A549 treated with CORT108297 at 1 μM for 4 hours (cell line): ENCODE measurements around the gene TMA7. TPM values are rescaled to one million over a fixed set of nuclear protein-coding genes. Genes with fewer than 3 reads are reported as not detected.

Experiments used
- total RNA-seq: library from RNA; stranded (reverse); fragments of 200-300 nt; extraction: Qiagen RNA extraction; gene quantifications from 5 replicates; pipeline ENCODE4 v1.2.3, GENCODE V29; 2022

Gene TMA7
- total RNA-seq = 266 to 389 TPM (median 282 TPM) in 5 replicates

DNA sequence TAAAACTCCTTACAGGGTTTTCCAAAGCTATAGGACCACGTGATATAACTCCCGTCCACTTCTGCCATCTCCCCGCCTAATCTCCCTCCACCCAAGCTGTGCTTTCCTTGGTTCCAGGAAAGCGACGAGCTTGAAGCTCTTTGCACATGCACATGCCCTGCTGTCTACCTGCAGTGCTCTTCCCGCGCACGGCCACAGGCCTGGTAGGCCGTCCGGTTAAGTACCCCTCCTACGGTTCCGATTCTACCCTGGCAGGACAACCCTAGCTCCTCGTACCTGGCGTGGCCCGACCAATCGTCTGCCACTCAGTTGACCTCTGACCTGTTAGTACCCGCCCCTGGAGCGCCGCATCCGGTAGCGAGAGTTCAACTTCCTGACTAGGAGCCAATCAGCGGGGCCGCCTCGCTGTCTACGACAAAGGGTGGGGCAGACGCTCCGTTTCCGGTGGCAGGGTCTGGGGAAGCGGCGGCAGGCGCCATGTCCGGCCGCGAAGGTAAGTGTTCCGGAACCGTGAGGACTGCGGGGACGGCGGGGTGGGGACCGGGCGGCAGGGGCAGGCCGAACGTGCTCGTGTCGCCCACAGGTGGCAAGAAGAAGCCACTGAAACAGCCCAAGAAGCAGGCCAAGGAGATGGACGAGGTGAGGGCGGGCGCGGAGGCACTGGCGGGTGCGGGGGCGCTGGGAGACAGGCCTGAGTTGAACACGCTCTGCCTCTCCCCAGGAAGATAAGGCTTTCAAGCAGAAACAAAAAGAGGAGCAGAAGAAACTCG, at the start of gene TMA7, which contains the start of gene CCDC51:
Gene TMA7 (plus strand): TSS at position 438 of the 770 bp plus-strand sequence. CDS start 40 bp downstream, at position 478.
Gene CCDC51 (minus strand): TSS at position 300 of the 770 bp plus-strand sequence. CDS start 4,991 bp downstream, outside the sequence.

DNA sequence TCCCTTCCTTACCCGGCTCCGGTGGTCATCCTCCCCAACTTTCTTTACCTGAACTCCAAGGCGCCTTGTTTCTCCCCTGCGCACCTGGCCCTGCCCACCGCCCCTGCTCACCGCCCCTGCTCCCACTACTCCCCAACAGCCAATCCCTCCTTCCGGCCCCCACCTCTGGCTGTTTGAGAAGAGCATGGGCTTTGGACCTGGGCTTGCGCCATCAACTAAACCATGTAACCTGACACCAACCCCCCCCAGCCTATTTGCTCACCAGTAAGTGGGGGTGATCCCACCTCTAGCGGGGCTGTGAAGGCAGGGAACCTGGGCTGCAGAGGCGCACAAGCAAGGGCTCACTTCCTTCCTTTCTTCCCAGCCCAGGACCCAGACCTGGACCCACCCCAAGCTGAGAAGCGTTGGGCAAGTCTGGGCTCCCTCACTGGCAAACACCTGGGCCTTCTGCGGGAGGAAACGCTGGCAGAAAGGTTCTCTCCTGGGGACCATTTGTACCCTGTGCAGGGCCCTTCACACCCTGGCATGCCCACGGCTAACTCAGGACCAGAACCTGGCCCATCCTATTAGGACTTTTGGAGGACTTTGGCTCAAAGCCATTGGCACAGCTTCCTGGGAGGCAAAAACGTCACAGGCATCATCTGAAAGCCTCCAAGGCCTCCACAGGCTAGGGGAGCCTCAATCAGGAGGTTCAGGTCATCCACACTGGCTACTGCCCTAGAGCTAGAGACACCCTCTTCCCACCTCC, 9.9 kb upstream of the TMA7 start, which contains the start of gene PLXNB1:
Gene PLXNB1 (minus strand): TSS at position 127 of the 748 bp plus-strand sequence. CDS start 5,475 bp downstream, outside the sequence.

DNA sequence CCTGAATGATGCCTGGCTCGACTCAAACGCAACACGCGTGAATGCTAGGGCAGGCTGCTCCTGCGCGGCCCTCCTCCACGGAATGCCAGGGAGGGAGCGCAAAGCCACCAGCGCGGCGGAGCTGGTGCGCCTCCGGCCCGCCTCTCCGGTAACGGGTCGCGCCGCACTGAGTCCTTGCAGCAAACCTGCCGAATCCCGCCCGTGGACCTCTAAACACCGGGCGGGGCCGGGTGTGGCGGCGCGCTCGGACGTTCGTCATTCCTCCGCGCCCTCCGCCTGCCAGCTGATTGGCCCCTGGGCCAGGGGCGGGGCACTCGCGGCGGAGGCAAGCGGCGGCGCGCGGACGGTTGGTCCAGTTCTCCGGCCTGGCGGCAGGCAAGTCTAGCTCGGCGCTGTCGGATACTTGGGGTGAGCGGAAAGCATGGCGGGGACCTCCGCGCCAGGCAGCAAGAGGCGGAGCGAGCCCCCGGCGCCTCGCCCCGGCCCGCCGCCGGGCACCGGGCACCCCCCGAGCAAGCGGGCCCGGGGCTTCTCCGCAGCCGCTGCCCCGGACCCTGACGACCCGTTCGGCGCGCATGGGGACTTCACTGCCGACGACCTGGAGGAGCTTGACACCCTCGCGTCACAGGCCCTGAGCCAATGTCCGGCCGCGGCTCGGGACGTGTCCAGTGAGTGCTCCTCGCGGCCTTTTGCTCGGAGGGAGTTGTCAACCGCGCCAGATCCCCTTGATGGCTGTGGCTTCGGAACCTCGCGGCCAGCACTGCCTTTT, 6.6 kb downstream of the TMA7 start, which contains the start of gene ATRIP:
Gene ATRIP (plus strand): TSS at position 313 of the 769 bp plus-strand sequence. CDS start 109 bp downstream, at position 422.

Other genes starting within 250 kb of the TMA7 start
- 0.14 TPM in 1 of 5 replicates, not detected in the others for gene CAMP, start 216.8 kb upstream of the TMA7 start, total RNA-seq
- 2.3 to 3.1 TPM (median 2.5 TPM) in 5 replicates for gene ZNF589, start 199.2 kb upstream of the TMA7 start, total RNA-seq
- gene NME6, start 138.9 kb upstream of the TMA7 start, total RNA-seq = 21.9 to 27.8 TPM (median 24.1 TPM) in 5 replicates
- not detected in 5 replicates for gene SPINK8, start 106.6 kb upstream of the TMA7 start, total RNA-seq
- not detected in 5 replicates for gene FBXW12, start 68.0 kb upstream of the TMA7 start, total RNA-seq
- 13.4 to 17.7 TPM (median 15.7 TPM) in 5 replicates for gene PLXNB1, start 10.2 kb upstream of the TMA7 start, total RNA-seq
- 25.0 to 29.1 TPM (median 27.4 TPM) in 5 replicates for gene CCDC51, start 138 bp upstream of the TMA7 start, total RNA-seq
- 8.3 to 9.6 TPM (median 9.4 TPM) in 5 replicates for gene ATRIP, start 6.5 kb downstream of the TMA7 start, total RNA-seq
- gene SHISA5, start 63.9 kb downstream of the TMA7 start, total RNA-seq = 101 to 139 TPM (median 129 TPM) in 5 replicates
- 12.6 to 17.6 TPM (median 12.8 TPM) in 5 replicates for gene PFKFB4, start 116.5 kb downstream of the TMA7 start, total RNA-seq
- 6.9 to 11.3 TPM (median 9.7 TPM) in 5 replicates for gene UCN2, start 123.5 kb downstream of the TMA7 start, total RNA-seq
- gene COL7A1, start 155.1 kb downstream of the TMA7 start, total RNA-seq = 143 to 232 TPM (median 208 TPM) in 5 replicates
- gene UQCRC1, start 169.4 kb downstream of the TMA7 start, total RNA-seq = 169 to 188 TPM (median 181 TPM) in 5 replicates
- gene TMEM89, start 181.5 kb downstream of the TMA7 start, total RNA-seq = not detected in 5 replicates
- 14.6 to 21.2 TPM (median 18.6 TPM) in 5 replicates for gene SLC26A6, start 195.2 kb downstream of the TMA7 start, total RNA-seq
- gene CELSR3, start 222.6 kb downstream of the TMA7 start, total RNA-seq = 3.2 to 5.9 TPM (median 4.7 TPM) in 5 replicates
- 6.9 to 11.7 TPM (median 9.9 TPM) in 5 replicates for gene NCKIPSD, start 245.7 kb downstream of the TMA7 start, total RNA-seq